ENCODE data around the gene ASPG. TPM values are rescaled to one million over a fixed set of nuclear protein-coding genes. Genes with fewer than 3 reads are reported as not detected.

The ASPG gene
- total and polyA plus RNA-seq, 2 donors (not counting 3 experiments of a cell fraction or from before 2014, with no cell fraction given) = not detected

DNA sequence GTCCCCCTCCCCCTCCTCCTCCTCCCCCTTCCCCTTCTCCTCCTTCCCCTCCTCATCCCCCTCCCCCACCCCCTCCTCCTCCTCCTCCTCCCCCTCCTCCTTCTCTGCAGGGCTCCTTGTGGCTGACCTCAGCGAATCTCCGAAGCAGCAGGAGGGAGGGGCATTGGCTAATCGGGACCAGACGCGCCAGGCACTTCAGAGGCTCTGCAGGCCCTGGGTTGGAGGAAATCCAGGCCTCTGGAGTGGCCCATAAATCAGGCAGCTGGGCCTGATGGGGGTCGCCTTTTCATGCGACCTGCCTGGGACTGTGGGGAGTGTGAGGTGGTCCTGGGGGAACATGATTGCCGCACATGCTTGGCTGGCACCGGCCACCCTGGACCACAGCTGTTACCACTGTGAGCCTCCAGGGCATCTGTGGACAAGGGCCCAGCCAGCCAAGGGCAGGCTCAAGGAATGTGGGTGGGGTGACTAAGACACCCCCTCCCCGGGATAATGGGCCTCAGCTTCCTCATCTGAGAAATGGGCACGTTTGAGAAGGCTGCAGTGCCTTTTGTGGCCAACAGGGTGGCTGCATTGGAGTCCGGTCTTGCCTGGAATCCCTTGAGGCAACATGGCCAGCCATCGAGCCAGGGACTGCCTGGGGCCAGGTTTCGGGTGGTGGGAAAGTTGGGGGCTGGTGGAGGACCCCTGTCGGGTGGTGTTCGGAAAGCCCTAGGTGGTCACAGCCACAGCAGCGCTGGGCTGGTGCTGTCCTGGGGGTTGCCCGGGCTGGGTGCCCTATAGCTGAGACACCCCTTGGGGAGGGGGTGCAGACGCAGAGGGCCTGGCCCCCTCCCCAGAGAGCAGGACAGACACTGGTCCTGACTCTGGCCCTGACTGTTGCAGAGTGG is 64.9 kb downstream of the ASPG start:
- H3K9me1 ChIP-seq (replicated peaks; ENCODE audit: control insufficient read depth, extremely low read depth, insufficient read depth, low read length) = no peaks in the 10 kb centered on the region
- ChIA-PET POLR2A (no interaction called here), CTCF (interaction anchor here (2.4 kb wide), 1 partner anchor 13 kb away, joined by 11 read pairs; no protein-coding TSS in a partner anchor)
- BruUV-seq (replicated peaks) = no TSS peak
- no peaks in the 10 kb centered on the region for H3K9me3 ChIP-seq (replicated peaks; ENCODE audit: control insufficient read depth, insufficient read depth, low read length)
- H3K79me2 ChIP-seq (ENCODE audit: control insufficient read depth, insufficient read depth, low read length) = no peaks in the 10 kb centered on the region
- intact Hi-C loops (cut with micrococcal nuclease) (no loop called here), dilution Hi-C loops (cut with MboI; ENCODE audit: extremely low pct_ligation_motif_present, low sequenced_read_pairs) (no loop called here)
- TF ChIP-seq, protein P1, sequence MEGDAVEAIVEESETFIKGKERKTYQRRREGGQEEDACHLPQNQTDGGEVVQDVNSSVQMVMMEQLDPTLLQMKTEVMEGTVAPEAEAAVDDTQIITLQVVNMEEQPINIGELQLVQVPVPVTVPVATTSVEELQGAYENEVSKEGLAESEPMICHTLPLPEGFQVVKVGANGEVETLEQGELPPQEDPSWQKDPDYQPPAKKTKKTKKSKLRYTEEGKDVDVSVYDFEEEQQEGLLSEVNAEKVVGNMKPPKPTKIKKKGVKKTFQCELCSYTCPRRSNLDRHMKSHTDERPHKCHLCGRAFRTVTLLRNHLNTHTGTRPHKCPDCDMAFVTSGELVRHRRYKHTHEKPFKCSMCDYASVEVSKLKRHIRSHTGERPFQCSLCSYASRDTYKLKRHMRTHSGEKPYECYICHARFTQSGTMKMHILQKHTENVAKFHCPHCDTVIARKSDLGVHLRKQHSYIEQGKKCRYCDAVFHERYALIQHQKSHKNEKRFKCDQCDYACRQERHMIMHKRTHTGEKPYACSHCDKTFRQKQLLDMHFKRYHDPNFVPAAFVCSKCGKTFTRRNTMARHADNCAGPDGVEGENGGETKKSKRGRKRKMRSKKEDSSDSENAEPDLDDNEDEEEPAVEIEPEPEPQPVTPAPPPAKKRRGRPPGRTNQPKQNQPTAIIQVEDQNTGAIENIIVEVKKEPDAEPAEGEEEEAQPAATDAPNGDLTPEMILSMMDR (IDR thresholded peaks at IDR 0.05; ENCODE audit: extremely low read depth in 1 of 2, insufficient read depth in 1 of 2, low read depth in 1 of 2, low read length in 2 of 2) = peak; percentile 27 to 32
- TF ChIP-seq GATA2 (IDR thresholded peaks at IDR 0.05; ENCODE audit: insufficient read depth, insufficient read length, low read depth, low read length) = no peak
- no peak overlapping the region for H3K9ac ChIP-seq (replicated peaks; ENCODE audit: extremely low read depth, insufficient read depth, low read length)
- FAIRE-seq (peak; percentile 71), DNase-seq (ENCODE audit: low read depth, low spot score) (no peak)
- H3K4me1 ChIP-seq (ENCODE audit: control insufficient read depth, extremely low read depth, insufficient read depth, low read length) = peaks cover 32% of the 10 kb centered on the region
- H3K4me3 ChIP-seq (replicated peaks in 1 of 3; ENCODE audit: insufficient read depth in 1 of 3, low read depth in 1 of 3, low read length in 3 of 3) = no peak overlapping the region
- peaks cover 0 to 10% of the 10 kb centered on the region in 2 experiments for H3K36me3 ChIP-seq (ENCODE audit: control insufficient read depth in 2 of 2, extremely low read depth in 1 of 2, insufficient read depth in 2 of 2, low read length in 2 of 2)
- no peaks in the 10 kb centered on the region for H4K20me1 ChIP-seq (replicated peaks; ENCODE audit: control insufficient read depth, extremely low read depth, insufficient read depth, low read length)
- no peak overlapping the region for H3K27ac ChIP-seq (ENCODE audit: insufficient read depth, low read depth, low read length)
- H3K4me2 ChIP-seq (ENCODE audit: insufficient read depth, low read length) = no peak overlapping the region
- no peaks in the 10 kb centered on the region for H3K27me3 ChIP-seq (ENCODE audit: control insufficient read depth in 2 of 2, insufficient read depth in 2 of 2, low read length in 2 of 2)
- H2AFZ ChIP-seq (ENCODE audit: low read depth, low read length) = no peak overlapping the region

- no peaks in the 10 kb centered on the region for H3K9me1 ChIP-seq (replicated peaks; ENCODE audit: control insufficient read depth, extremely low read depth, insufficient read depth, low read length)
- CTCF ChIA-PET = interaction anchor here (2.4 kb wide), 1 partner anchor 13 kb away, joined by 11 read pairs; no protein-coding TSS in a partner anchor
- no peak overlapping the region for H2AFZ ChIP-seq (ENCODE audit: low read depth, low read length)
- intact Hi-C loops (cut with micrococcal nuclease) (no loop called here), dilution Hi-C loops (cut with MboI; ENCODE audit: extremely low pct_ligation_motif_present, low sequenced_read_pairs) (no loop called here)
- H3K4me1 ChIP-seq (ENCODE audit: control insufficient read depth, extremely low read depth, insufficient read depth, low read length) = peaks cover 38% of the 10 kb centered on the region
- H3K9ac ChIP-seq (replicated peaks; ENCODE audit: extremely low read depth, insufficient read depth, low read length) = no peak overlapping the region
- no TSS peak for BruUV-seq (replicated peaks)
- H4K20me1 ChIP-seq (replicated peaks; ENCODE audit: control insufficient read depth, extremely low read depth, insufficient read depth, low read length) = no peaks in the 10 kb centered on the region
- H3K36me3 ChIP-seq (ENCODE audit: control insufficient read depth in 2 of 2, extremely low read depth in 1 of 2, insufficient read depth in 2 of 2, low read length in 2 of 2) = peaks cover 0 to 10% of the 10 kb centered on the region in 2 experiments
- no peaks in the 10 kb centered on the region for H3K79me2 ChIP-seq (ENCODE audit: control insufficient read depth, insufficient read depth, low read length)
- no peaks in the 10 kb centered on the region for H3K9me3 ChIP-seq (replicated peaks; ENCODE audit: control insufficient read depth, insufficient read depth, low read length)
- H3K4me2 ChIP-seq (ENCODE audit: insufficient read depth, low read length) = no peak overlapping the region
- DNase-seq (ENCODE audit: low read depth, low spot score) (no peak), FAIRE-seq (no peak)
- H3K27me3 ChIP-seq (ENCODE audit: control insufficient read depth in 2 of 2, insufficient read depth in 2 of 2, low read length in 2 of 2) = no peaks in the 10 kb centered on the region
- no peak overlapping the region for H3K4me3 ChIP-seq (replicated peaks in 1 of 3; ENCODE audit: insufficient read depth in 1 of 3, low read depth in 1 of 3, low read length in 3 of 3)
- POLR2A ChIA-PET = no interaction called here
- TF ChIP-seq EZH2 (IDR thresholded peaks at IDR 0.05; ENCODE audit: borderline replicate concordance, low read depth, low read length, severe bottlenecking) = no peak
- TF ChIP-seq POLR2A (IDR thresholded peaks at IDR 0.05; ENCODE audit: low read depth, low read length) = no peak
- TF ChIP-seq MYC (IDR thresholded peaks at IDR 0.05; ENCODE audit: low read depth, low read length) = no peak
- TF ChIP-seq POLR2AphosphoS5 (IDR thresholded peaks at IDR 0.05; ENCODE audit: insufficient read depth, low read depth, low read length) = no peak
- TF ChIP-seq, protein P1 (IDR thresholded peaks at IDR 0.05; ENCODE audit: extremely low read depth in 1 of 2, insufficient read depth in 1 of 2, low read depth in 1 of 2, low read length in 2 of 2) = no peak
- TF ChIP-seq GATA2 (IDR thresholded peaks at IDR 0.05; ENCODE audit: insufficient read depth, insufficient read length, low read depth, low read length) = no peak
- no peak for TF ChIP-seq FOS (IDR thresholded peaks at IDR 0.05; ENCODE audit: borderline replicate concordance, insufficient read depth, low read length)
- no peak for TF ChIP-seq JUN (IDR thresholded peaks at IDR 0.05; ENCODE audit: borderline replicate concordance, insufficient read depth, insufficient read length, low read depth)
- TF ChIP-seq, protein P2, sequence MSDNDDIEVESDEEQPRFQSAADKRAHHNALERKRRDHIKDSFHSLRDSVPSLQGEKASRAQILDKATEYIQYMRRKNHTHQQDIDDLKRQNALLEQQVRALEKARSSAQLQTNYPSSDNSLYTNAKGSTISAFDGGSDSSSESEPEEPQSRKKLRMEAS (IDR thresholded peaks at IDR 0.05; ENCODE audit: insufficient read depth, insufficient read length) = no peak
- H3K27ac ChIP-seq (ENCODE audit: insufficient read depth, low read depth, low read length) = no peak overlapping the region
Observed at GRCh38 chr14:104151026-104151381, 65.5 kb downstream of the ASPG start.

Data from endothelial cell of umbilical vein (primary cell).